WTC11 (cell line): ENCODE data around the gene KRT33A. TPM values are rescaled to one million over a fixed set of nuclear protein-coding genes. Genes with fewer than 3 reads are reported as not detected.
"Not testable (repeated sequence)": the region's sequence is repeated elsewhere in the genome, so short reads cannot be mapped to it uniquely, and the experiment has no call there.

Source experiments
- ATAC-seq: fragments of 200-7000 bp; cut with Tn5 transposase; 2 replicates; pipeline ENCODE4 v1.10.0; 2021; ENCODE audit warnings: mild to moderate bottlenecking, moderate library complexity
- CTCF ChIA-PET: fragments of 300-600 bp; sonication (Branson Sonifier 250); formaldehyde crosslinking; loops from one replicate; lab custom pipeline; 2021; ENCODE audit warnings: antibody characterized with exemption; lab: Charles Lee
- POLR2A ChIA-PET: fragments of 350-600 bp; sonication (Branson Sonifier 250); formaldehyde crosslinking; loops from one replicate; lab custom pipeline; 2021; ENCODE audit warnings: antibody characterized with exemption; lab: Charles Lee
- DNase-seq: peaks from one replicate; pipeline ENCODE4 v3.0.0; 2021; ENCODE audit warnings: low spot score
- H3K27ac Mint-ChIP-seq: 2 replicates; pipeline ENCODE4 v1.8.0; 2021; ENCODE audit warnings: mixed read lengths
- H3K27me3 Mint-ChIP-seq: 2 replicates; pipeline ENCODE4 v1.8.0; 2021; ENCODE audit warnings: low read depth, mild to moderate bottlenecking, moderate library complexity, mixed read lengths
- H3K36me3 Mint-ChIP-seq: 2 replicates; pipeline ENCODE4 v1.8.0; 2021; ENCODE audit warnings: mixed read lengths
- H3K4me1 Mint-ChIP-seq: 2 replicates; pipeline ENCODE4 v1.8.0; 2022; ENCODE audit warnings: mixed read lengths
- H3K4me3 Mint-ChIP-seq: 2 replicates; pipeline ENCODE4 v1.8.0; 2021; ENCODE audit warnings: mild to moderate bottlenecking, moderate library complexity, mixed read lengths
- H3K9me3 Mint-ChIP-seq: 2 replicates; pipeline ENCODE4 v1.8.0; 2021; ENCODE audit warnings: mixed read lengths
- CREM ChIP-seq: sonication (generic); formaldehyde crosslinking; IDR thresholded peaks from 2 replicates; pipeline ENCODE4 v1.8.1; 2022; ENCODE audit warnings: mild to moderate bottlenecking, missing genetic modification reagents, moderate library complexity
- E2F5 ChIP-seq: sonication (generic); formaldehyde crosslinking; IDR thresholded peaks from 2 replicates; pipeline ENCODE4 v1.8.1; 2022; ENCODE audit warnings: mild to moderate bottlenecking, moderate library complexity, missing genetic modification reagents
- MLX ChIP-seq: sonication (generic); formaldehyde crosslinking; IDR thresholded peaks from 2 replicates; pipeline ENCODE4 v1.8.1; 2023; ENCODE audit warnings: mild to moderate bottlenecking, missing genetic modification reagents, moderate library complexity
- PRDM15 ChIP-seq: sonication (generic); formaldehyde crosslinking; IDR thresholded peaks from 2 replicates; pipeline ENCODE4 v1.8.0; 2022; ENCODE audit warnings: missing genetic modification reagents
- PREB ChIP-seq: sonication (generic); formaldehyde crosslinking; IDR thresholded peaks from 2 replicates; pipeline ENCODE4 v1.8.1; 2022; ENCODE audit warnings: mild to moderate bottlenecking, missing genetic modification reagents, moderate library complexity, borderline replicate concordance
- TEAD1 ChIP-seq: sonication (generic); formaldehyde crosslinking; IDR thresholded peaks from 2 replicates; pipeline ENCODE4 v1.8.0; 2022; ENCODE audit warnings: mild to moderate bottlenecking, missing genetic modification reagents
- USF1 ChIP-seq: sonication (generic); formaldehyde crosslinking; IDR thresholded peaks from 2 replicates; pipeline ENCODE4 v1.8.0; 2022; ENCODE audit warnings: mild to moderate bottlenecking, missing genetic modification reagents
- USF2 ChIP-seq: sonication (generic); formaldehyde crosslinking; IDR thresholded peaks from 2 replicates; pipeline ENCODE4 v1.8.1; 2023; ENCODE audit warnings: mild to moderate bottlenecking, missing genetic modification reagents, moderate library complexity
- ZNF121 ChIP-seq: sonication (generic); formaldehyde crosslinking; IDR thresholded peaks from 2 replicates; pipeline ENCODE4 v1.8.0; 2023; ENCODE audit warnings: missing genetic modification reagents
- ZNF281 ChIP-seq: sonication (generic); formaldehyde crosslinking; IDR thresholded peaks from 2 replicates; pipeline ENCODE4 v1.8.0; 2023; ENCODE audit warnings: mild to moderate bottlenecking, missing genetic modification reagents
- total RNA-seq: library from RNA; stranded (reverse); gene quantifications from 3 replicates; pipeline ENCODE4 v1.2.3, GENCODE V29; 2021

KRT33A gene
- total RNA-seq, 1 experiment from 2014 or later = not detected

GRCh38 chr17:41396340-41396739 is 45.7 kb upstream of the KRT33A start:
- no peak overlapping the region for H3K27ac Mint-ChIP-seq
- no peak overlapping the region for H3K4me3 Mint-ChIP-seq
- TF ChIP-seq CREM (CRISPR knock-in tag) = no peak
- no peak for TF ChIP-seq USF2 (CRISPR knock-in tag)
- TF ChIP-seq MLX (CRISPR knock-in tag) = no peak
- H3K9me3 Mint-ChIP-seq = no peaks in the 10 kb centered on the region
- H3K4me1 Mint-ChIP-seq = no peaks in the 10 kb centered on the region
- ATAC-seq = no peak
- ChIA-PET CTCF (interaction anchor here (2.0 kb wide), 1 partner anchor 21 kb away, joined by 8 read pairs; no protein-coding TSS in a partner anchor), POLR2A (no interaction called here)
- H3K36me3 Mint-ChIP-seq = no peaks in the 10 kb centered on the region
- DNase-seq = no peak
- no peaks in the 10 kb centered on the region for H3K27me3 Mint-ChIP-seq

GRCh38 chr17:41395611-41396010 is 45.0 kb upstream of the KRT33A start:
- no peaks in the 10 kb centered on the region for H3K36me3 Mint-ChIP-seq
- TF ChIP-seq PRDM15 (no peak), E2F5 (no peak), USF1 (CRISPR knock-in tag) (no peak), TEAD1 (CRISPR knock-in tag) (no peak), ZNF281 (CRISPR knock-in tag) (no peak), ZNF121 (no peak), PREB (CRISPR knock-in tag) (no peak)
- TF ChIP-seq, all 79 proteins: peak for 0
- ATAC-seq = no peak
- Mint-ChIP-seq H3K4me3 (no peak overlapping the region), H3K27me3 (no peaks in the 10 kb centered on the region), H3K4me1 (no peaks in the 10 kb centered on the region), H3K27ac (no peak overlapping the region), H3K9me3 (no peaks in the 10 kb centered on the region)
- CTCF ChIA-PET = interaction anchor here (0.9 kb wide), 1 partner anchor 154 kb away, joined by 3 read pairs; no protein-coding TSS in a partner anchor
- POLR2A ChIA-PET = no interaction called here
- DNase-seq = no peak

GRCh38 chr17:41395044-41395443 is 44.4 kb upstream of the KRT33A start:
- H3K36me3 Mint-ChIP-seq, H3K4me1 Mint-ChIP-seq, H3K9me3 Mint-ChIP-seq, DNase-seq, ATAC-seq, H3K4me3 Mint-ChIP-seq, POLR2A ChIA-PET, H3K27ac Mint-ChIP-seq, H3K27me3 Mint-ChIP-seq: not testable (repeated sequence)
- CTCF ChIA-PET = interaction anchor here (0.9 kb wide), 1 partner anchor 154 kb away, joined by 3 read pairs; no protein-coding TSS in a partner anchor
